ENCODE results near the gene ELOF1.

- TF ChIP-seq EP300 (IDR thresholded peaks at IDR 0.05) = peak in 3 of 4 donors; percentile 72 to 80 (median 77)
- TF ChIP-seq CTCF (IDR thresholded peaks at IDR 0.05) = no peak
- TF ChIP-seq POLR2A (IDR thresholded peaks at IDR 0.05) = peak; percentile 96 to 99
These were observed 20.6 kb downstream of the ELOF1 start, which contains the start of gene CNN1 for GRCh38 chr19:11538232-11539036.
